OCI-LY1 (cell line): ENCODE measurements around the gene NLRP12.
"Not testable (repeated sequence)": the region's sequence is repeated elsewhere in the genome, so short reads cannot be mapped to it uniquely, and the experiment has no call there.

Experiments
- H2AFZ ChIP-seq: fragments of 200-600 bp; sonication (generic), shearing (Covaris generic); 2 replicates; pipeline ENCODE4 v1.6.0; 2014; ENCODE audit warnings: antibody characterized with exemption, mild to moderate bottlenecking, low read length
- H3F3A ChIP-seq: fragments of 200-600 bp; sonication (generic), shearing (Covaris generic); 2 replicates; pipeline ENCODE4 v1.6.0; 2014; ENCODE audit warnings: mild to moderate bottlenecking, antibody characterized with exemption, low read length, moderate library complexity; ENCODE audit not compliant: insufficient read depth
- H3K27ac ChIP-seq: fragments of 200-600 bp; sonication (generic); 2 replicates; pipeline ENCODE4 v1.5.1; 2014; ENCODE audit warnings: low read length, mixed run types, mild to moderate bottlenecking, low read depth; ENCODE audit not compliant: poor library complexity, severe bottlenecking
- H3K27me3 ChIP-seq: fragments of 200-600 bp; sonication (generic); 2 replicates; pipeline ENCODE4 v1.6.0; 2014; ENCODE audit warnings: antibody characterized with exemption, mild to moderate bottlenecking, low read length, moderate library complexity; ENCODE audit not compliant: insufficient read depth
- H3K36me3 ChIP-seq: fragments of 200-600 bp; sonication (generic); 2 replicates; pipeline ENCODE4 v1.6.1; 2014; ENCODE audit warnings: mild to moderate bottlenecking, antibody characterized with exemption, low read length, moderate library complexity, mixed read lengths; ENCODE audit not compliant: insufficient read depth
- H3K4me1 ChIP-seq: fragments of 200-600 bp; sonication (generic); 2 replicates; pipeline ENCODE4 v1.5.1; 2014; ENCODE audit warnings: mild to moderate bottlenecking, low read length, moderate library complexity; ENCODE audit not compliant: insufficient read depth, severe bottlenecking
- H3K4me2 ChIP-seq: fragments of 200-600 bp; sonication (generic), shearing (Covaris generic); 2 replicates; pipeline ENCODE4 v1.6.1; 2014; ENCODE audit warnings: low read length
- H3K4me3 ChIP-seq: fragments of 200-600 bp; sonication (generic); 2 replicates; pipeline ENCODE4 v1.5.1; 2014; ENCODE audit warnings: low read length, low read depth, mild to moderate bottlenecking, mixed read lengths; ENCODE audit not compliant: poor library complexity, severe bottlenecking
- H3K79me2 ChIP-seq: fragments of 200-600 bp; shearing (Covaris generic); 2 replicates; pipeline ENCODE4 v1.6.1; 2016; ENCODE audit warnings: mixed run types, low read length, mixed read lengths; ENCODE audit not compliant: insufficient read depth
- H3K9ac ChIP-seq: fragments of 200-600 bp; sonication (generic), shearing (Covaris generic); 2 replicates; pipeline ENCODE4 v1.6.1; 2014; ENCODE audit warnings: mild to moderate bottlenecking, low read length, mixed read lengths
- H3K9me2 ChIP-seq: fragments of 200-600 bp; sonication (generic), shearing (Covaris generic); 2 replicates; pipeline ENCODE4 v1.6.1; 2014; ENCODE audit warnings: low read depth, mild to moderate bottlenecking, low read length, mixed read lengths
- H3K9me3 ChIP-seq: fragments of 200-600 bp; shearing (Covaris generic); 2 replicates; pipeline ENCODE4 v1.6.1; 2014; ENCODE audit warnings: low read length, mixed read lengths
- H4K20me1 ChIP-seq: fragments of 200-600 bp; sonication (generic), shearing (Covaris generic); 2 replicates; pipeline ENCODE4 v1.6.0; 2016; ENCODE audit warnings: mild to moderate bottlenecking, low read length; ENCODE audit not compliant: insufficient read depth
- CTCF ChIP-seq: fragments of 200-600 bp; sonication (generic), shearing (Covaris generic); IDR thresholded peaks from 2 replicates; pipeline ENCODE4 v1.5.1; 2017; ENCODE audit warnings: mild to moderate bottlenecking, antibody characterized with exemption, low read length, moderate library complexity, mixed read lengths
- EZH2 ChIP-seq: fragments of 200-600 bp; sonication (generic), shearing (Covaris generic); IDR thresholded peaks from 2 replicates; pipeline ENCODE4 v1.8.0; 2017; ENCODE audit warnings: borderline replicate concordance, mixed run types, mild to moderate bottlenecking, antibody characterized with exemption, low read length, moderate library complexity, mixed read lengths

The NLRP12 gene

GRCh38 chr19:53786744-53787143, 37.4 kb downstream of the NLRP12 start:
- Histone ChIP-seq H4K20me1 (no peaks in the 10 kb centered on the region), H3K9me2 (no peaks in the 10 kb centered on the region), H3F3A (no peaks in the 10 kb centered on the region), H2AFZ (no peak overlapping the region), H3K4me3 (no peak overlapping the region), H3K79me2 (no peaks in the 10 kb centered on the region), H3K9ac (no peak overlapping the region), H3K4me2 (no peak overlapping the region), H3K9me3 (no peaks in the 10 kb centered on the region), H3K27ac (no peak overlapping the region), H3K36me3 (no peaks in the 10 kb centered on the region), H3K4me1 (no peaks in the 10 kb centered on the region), H3K27me3 (no peaks in the 10 kb centered on the region)
- TF ChIP-seq CTCF (no peak), EZH2 (no peak)

- Histone ChIP-seq H3K27me3 (no peaks in the 10 kb centered on the region), H3K79me2 (no peaks in the 10 kb centered on the region), H3K4me1 (no peaks in the 10 kb centered on the region), H3K9me2 (no peaks in the 10 kb centered on the region), H3F3A (no peaks in the 10 kb centered on the region), H3K9ac (no peak overlapping the region), H3K27ac (no peak overlapping the region), H3K4me2 (no peak overlapping the region), H2AFZ (no peak overlapping the region), H3K4me3 (no peak overlapping the region), H4K20me1 (no peaks in the 10 kb centered on the region), H3K36me3 (no peaks in the 10 kb centered on the region), H3K9me3 (no peaks in the 10 kb centered on the region)
- TF ChIP-seq EZH2: no peak
- TF ChIP-seq CTCF: no peak
Observed at GRCh38 chr19:53785196-53785889, 38.8 kb downstream of the NLRP12 start.

GRCh38 chr19:53782698-53783097, 41.4 kb downstream of the NLRP12 start:
- H4K20me1 ChIP-seq: no peaks in the 10 kb centered on the region
- H2AFZ ChIP-seq: no peak overlapping the region
- no peaks in the 10 kb centered on the region for H3K27me3 ChIP-seq
- no peak overlapping the region for H3K4me3 ChIP-seq
- H3K9me3 ChIP-seq: no peaks in the 10 kb centered on the region
- no peak overlapping the region for H3K4me2 ChIP-seq
- no peaks in the 10 kb centered on the region for H3F3A ChIP-seq
- H3K9ac ChIP-seq: no peak overlapping the region
- H3K27ac ChIP-seq: no peak overlapping the region
- H3K9me2 ChIP-seq: no peaks in the 10 kb centered on the region
- TF ChIP-seq CTCF (no peak), EZH2 (no peak)
- H3K36me3 ChIP-seq: no peaks in the 10 kb centered on the region
- H3K4me1 ChIP-seq: no peaks in the 10 kb centered on the region
- H3K79me2 ChIP-seq: no peaks in the 10 kb centered on the region

GRCh38 chr19:53781332-53781731, 42.8 kb downstream of the NLRP12 start:
- not testable (repeated sequence) for H4K20me1 ChIP-seq, H3K36me3 ChIP-seq, H3K9me3 ChIP-seq, H3K4me1 ChIP-seq, H3K4me3 ChIP-seq, H3K79me2 ChIP-seq, H3K27me3 ChIP-seq, H3K9me2 ChIP-seq, H3F3A ChIP-seq, H2AFZ ChIP-seq, H3K9ac ChIP-seq, H3K27ac ChIP-seq, H3K4me2 ChIP-seq
